SW480 (cell line): ENCODE data around the gene PDE4B.

ENCODE experiments used
- DNase-seq: peaks from one replicate; pipeline ENCODE4 v3.0.0-alpha.2; 2016; ENCODE audit warnings: low spot score

PDE4B gene

GRCh38 chr1:66182551-66183178, 390.0 kb downstream of the PDE4B start:
- DNase-seq: no peak

- DNase-seq: no peak
Observed at GRCh38 chr1:66183400-66183799, 390.7 kb downstream of the PDE4B start.

- no peak for DNase-seq
Observed at GRCh38 chr1:66197120-66197519, 404.4 kb downstream of the PDE4B start.

GRCh38 chr1:66197785-66198184, 405.1 kb downstream of the PDE4B start:
- DNase-seq: no peak

- DNase-seq: no peak
Observed at GRCh38 chr1:66206563-66207144, 414.0 kb downstream of the PDE4B start.

GRCh38 chr1:66207484-66207883, 414.8 kb downstream of the PDE4B start:
- no peak for DNase-seq

GRCh38 chr1:66208632-66209031, 415.9 kb downstream of the PDE4B start:
- no peak for DNase-seq

GRCh38 chr1:66210635-66211244, 418.0 kb downstream of the PDE4B start:
- DNase-seq: no peak

GRCh38 chr1:66211521-66211920, 418.8 kb downstream of the PDE4B start:
- no peak for DNase-seq

- DNase-seq: no peak
Observed at GRCh38 chr1:66213491-66213890, 420.8 kb downstream of the PDE4B start.

GRCh38 chr1:66214901-66215300, 422.2 kb downstream of the PDE4B start:
- no peak for DNase-seq

GRCh38 chr1:66217021-66217420, 424.3 kb downstream of the PDE4B start:
- peak; percentile 17 for DNase-seq

- no peak for DNase-seq
Observed at GRCh38 chr1:66217561-66217960, 424.9 kb downstream of the PDE4B start.

- no peak for DNase-seq
Observed at GRCh38 chr1:66220477-66220876, 427.8 kb downstream of the PDE4B start.

- DNase-seq: peak; percentile 21
Observed at GRCh38 chr1:66223681-66224080, 431.0 kb downstream of the PDE4B start.

GRCh38 chr1:66226985-66227384, 434.3 kb downstream of the PDE4B start:
- no peak for DNase-seq

GRCh38 chr1:66227966-66228365, 435.3 kb downstream of the PDE4B start:
- no peak for DNase-seq

- peak; percentile 70 for DNase-seq
Observed at GRCh38 chr1:66231217-66231616, 438.5 kb downstream of the PDE4B start.

- no peak for DNase-seq
Observed at GRCh38 chr1:66231681-66232463, 439.2 kb downstream of the PDE4B start.

GRCh38 chr1:66237042-66237441, 444.3 kb downstream of the PDE4B start:
- DNase-seq: no peak

- DNase-seq: no peak
Observed at GRCh38 chr1:66237722-66238479, 445.2 kb downstream of the PDE4B start.

GRCh38 chr1:66239834-66240233, 447.1 kb downstream of the PDE4B start:
- DNase-seq: peak; percentile 60
